ENCODE results near the gene GPS2. TPM values are rescaled to one million over a fixed set of nuclear protein-coding genes. Genes with fewer than 3 reads are reported as not detected.

The GPS2 gene
- total RNA-seq, 4 donors from 2014 or later, result 34.0 to 68.3 (median 43.9) TPM

- no peak overlapping the region for H3K27ac ChIP-seq
- H3K9me3 ChIP-seq, result no peaks in the 10 kb centered on the region
- no peak overlapping the region for H3K4me3 ChIP-seq
- DNase-seq, result no peak
- H3K36me3 ChIP-seq, result no peaks in the 10 kb centered on the region
- H3K27me3 ChIP-seq, result no peaks in the 10 kb centered on the region
- TF ChIP-seq POLR2A (IDR thresholded peaks at IDR 0.05) (no peak), CTCF (IDR thresholded peaks at IDR 0.05) (no peak)
- H3K4me1 ChIP-seq, result no peaks in the 10 kb centered on the region
- intact Hi-C loops (cut with DNase I; ENCODE audit: low total_unique reads), result no loop called here
Observed at GRCh38 chr17:7327056-7327455, 11.9 kb upstream of the GPS2 start.

GRCh38 chr17:7326186-7326585, 11.0 kb upstream of the GPS2 start:
- H3K9me3 ChIP-seq, result no peaks in the 10 kb centered on the region
- H3K27me3 ChIP-seq, result no peaks in the 10 kb centered on the region
- no peaks in the 10 kb centered on the region for H3K36me3 ChIP-seq
- intact Hi-C loops (cut with DNase I; ENCODE audit: low total_unique reads), result no loop called here
- H3K4me3 ChIP-seq, result no peak overlapping the region
- no peak overlapping the region for H3K27ac ChIP-seq
- TF ChIP-seq CTCF (IDR thresholded peaks at IDR 0.05) (no peak), POLR2A (IDR thresholded peaks at IDR 0.05) (no peak)
- no peak for DNase-seq
- H3K4me1 ChIP-seq, result no peaks in the 10 kb centered on the region

GRCh38 chr17:7325031-7325528, 9.9 kb upstream of the GPS2 start:
- Histone ChIP-seq H3K36me3 (no peaks in the 10 kb centered on the region), H3K4me1 (no peaks in the 10 kb centered on the region), H3K27me3 (no peaks in the 10 kb centered on the region), H3K9me3 (no peaks in the 10 kb centered on the region), H3K27ac (no peak overlapping the region), H3K4me3 (no peak overlapping the region)
- DNase-seq, result no peak
- TF ChIP-seq CTCF (IDR thresholded peaks at IDR 0.05), result no peak
- intact Hi-C loops (cut with DNase I; ENCODE audit: low total_unique reads), result no loop called here

GRCh38 chr17:7324438-7324779, 9.2 kb upstream of the GPS2 start:
- no peak overlapping the region for H3K4me3 ChIP-seq
- no peaks in the 10 kb centered on the region for H3K4me1 ChIP-seq
- H3K9me3 ChIP-seq, result no peaks in the 10 kb centered on the region
- H3K36me3 ChIP-seq, result no peaks in the 10 kb centered on the region
- TF ChIP-seq CTCF (IDR thresholded peaks at IDR 0.05) (no peak), POLR2A (IDR thresholded peaks at IDR 0.05) (no peak)
- intact Hi-C loops (cut with DNase I; ENCODE audit: low total_unique reads), result no loop called here
- H3K27me3 ChIP-seq, result no peaks in the 10 kb centered on the region
- DNase-seq, result no peak
- H3K27ac ChIP-seq, result no peak overlapping the region

GRCh38 chr17:7323731-7324437, 8.7 kb upstream of the GPS2 start:
- Histone ChIP-seq H3K36me3 (no peaks in the 10 kb centered on the region), H3K27ac (no peak overlapping the region)

More at GRCh38 chr17:7323731-7324437, 8.7 kb upstream of the GPS2 start:
- Histone ChIP-seq H3K9me3 (no peaks in the 10 kb centered on the region), H3K27me3 (no peaks in the 10 kb centered on the region), H3K4me1 (no peaks in the 10 kb centered on the region), H3K4me3 (no peak overlapping the region)
- peak; percentile 56 to 75 (median 66) for TF ChIP-seq CTCF (IDR thresholded peaks at IDR 0.05)
- no peak for TF ChIP-seq POLR2A (IDR thresholded peaks at IDR 0.05)
- peak in 1 of 2 donors; percentile 58 for DNase-seq
- intact Hi-C loops (cut with DNase I; ENCODE audit: low total_unique reads), result no loop called here

Measured in uterus (tissue), 4 donors.